K562 (cell line): Measurements from ENCODE around the gene LRIF1. TPM values are rescaled to one million over a fixed set of nuclear protein-coding genes. Genes with fewer than 3 reads are reported as not detected.
A peak's percentile ranks its signal among the peaks of the same experiment; 100 is the strongest.

Experiments
- BACH1 ChIP-seq: fragments of 200-800 bp; sonication (Bioruptor generic); IDR thresholded peaks from 2 replicates; pipeline ENCODE4 v1.6.1; 2016; ENCODE audit warnings: missing genetic modification characterization, missing compliant biosample characterization
- BHLHE40 ChIP-seq: IDR thresholded peaks from 2 replicates; pipeline ENCODE4 v1.6.1; 2011; ENCODE audit warnings: low read length, improper control_type of control experiment
- BRD4 ChIP-seq: fragments of 200-600 bp; sonication (generic); IDR thresholded peaks from 2 replicates; pipeline ENCODE4 v1.6.1; 2017; ENCODE audit warnings: inconsistent platforms
- CREB1 ChIP-seq, 2 experiments: sonication (generic) in 1 of 2; formaldehyde crosslinking in 1 of 2; IDR thresholded peaks; 2 replicates each; pipeline versions ENCODE4 v1.6.1 to v1.8.0; 2012 to 2022; ENCODE audit warnings: inconsistent platforms in 1 of 2, mild to moderate bottlenecking in 1 of 2, missing genetic modification reagents in 1 of 2, moderate library complexity in 1 of 2
- HOMEZ ChIP-seq: fragments of 250-450 bp; sonication (Bioruptor Pico); IDR thresholded peaks from 2 replicates; pipeline ENCODE4 v1.4.0; 2020; ENCODE audit warnings: mild to moderate bottlenecking, moderate library complexity
- KAT7 ChIP-seq: sonication (generic); formaldehyde crosslinking; IDR thresholded peaks from 2 replicates; pipeline ENCODE4 v1.8.0; 2022; ENCODE audit warnings: missing genetic modification reagents, mild to moderate bottlenecking, borderline replicate concordance
- MEF2D ChIP-seq: conservative IDR thresholded peaks from 2 replicates; pipeline ENCODE4 v1.6.1; 2016; ENCODE audit warnings: low read depth, missing genetic modification characterization, missing compliant biosample characterization
- MLX ChIP-seq, 2 experiments: fragments of 450-650 bp in 1 of 2; sonication (generic) in 1 of 2; formaldehyde crosslinking; conservative IDR thresholded peaks; 2 replicates each; pipeline versions ENCODE4 v1.4.0 to v1.8.1; 2020 to 2022; ENCODE audit warnings: mild to moderate bottlenecking in 1 of 2, missing genetic modification reagents in 1 of 2
- NRF1 ChIP-seq, 2 experiments: fragments of 450-650 bp; IDR thresholded peaks in 1 of 2; conservative IDR thresholded peaks in 1 of 2; 2 replicates each; pipeline ENCODE4 v1.6.1; 2014; ENCODE audit warnings: mild to moderate bottlenecking in 2 of 2
- SMARCC2 ChIP-seq: fragments of 450-650 bp; IDR thresholded peaks from 2 replicates; pipeline ENCODE4 v1.6.1; 2017; ENCODE audit warnings: antibody characterized with exemption, moderate library complexity, mild to moderate bottlenecking, low read depth
- SNRNP70 ChIP-seq: fragments of 200-400 bp; formaldehyde crosslinking; optimal IDR thresholded peaks from 2 replicates; pipeline ENCODE3; 2017; ENCODE audit warnings: low read depth, low read length
- TGIF2 ChIP-seq: sonication (generic); formaldehyde crosslinking; IDR thresholded peaks from 2 replicates; pipeline ENCODE4 v1.8.1; 2022; ENCODE audit warnings: mild to moderate bottlenecking, missing genetic modification reagents, moderate library complexity
- YY1 ChIP-seq, 3 experiments: IDR thresholded peaks; 2 replicates each; pipeline ENCODE4 v1.6.1; 2011; ENCODE audit warnings: low read length in 2 of 3, mild to moderate bottlenecking in 2 of 3, moderate library complexity in 2 of 3, borderline replicate concordance in 1 of 3, control low read depth in 1 of 3, low read depth in 1 of 3; ENCODE audit not compliant: insufficient read depth in 3 of 3, insufficient replicate concordance in 2 of 3, control insufficient read depth in 1 of 3, insufficient read length in 1 of 3; ENCODE audit errors: extremely low read depth in 1 of 3
- ZBTB12 ChIP-seq: fragments of 250-450 bp; sonication (Bioruptor Pico); IDR thresholded peaks from 2 replicates; pipeline ENCODE4 v1.4.0; 2020
- ZBTB2 ChIP-seq: fragments of 450-650 bp; IDR thresholded peaks from 2 replicates; pipeline ENCODE4 v1.6.1; 2016; ENCODE audit warnings: antibody characterized with exemption
- ZBTB34 ChIP-seq: fragments of 250-450 bp; sonication (Bioruptor Pico); IDR thresholded peaks from 2 replicates; pipeline ENCODE4 v1.8.0; 2021; ENCODE audit warnings: mild to moderate bottlenecking, moderate library complexity
- ZNF282 ChIP-seq: sonication (generic); formaldehyde crosslinking; IDR thresholded peaks from 2 replicates; pipeline ENCODE4 v1.8.1; 2023; ENCODE audit warnings: missing genetic modification reagents
- ZNF511 ChIP-seq: sonication (generic); formaldehyde crosslinking; IDR thresholded peaks from 2 replicates; pipeline ENCODE4 v1.8.0; 2022; ENCODE audit warnings: mild to moderate bottlenecking, missing genetic modification reagents
- polyA plus RNA-seq, 8 experiments: library from polyadenylated mRNA; depleted of rRNA in 4 of 8; stranded (reverse) in 5 of 8; unstranded in 3 of 8; fragments of >200 nt; fragmentation: Nextera tagmentation in 2 of 8; fragmentation: Illumina TruSeq in 1 of 8; extraction: Ambion mirVana in 2 of 8; extraction: Trizol in 1 of 8; gene quantifications; 2 replicates each; pipeline versions ENCODE4 v1.2.1 to v1.2.3, GENCODE V29; 2011 to 2014; ENCODE audit warnings: inconsistent platforms in 1 of 8, missing spikeins in 1 of 8
- total RNA-seq, 7 experiments: library from RNA; depleted of rRNA in 6 of 7; stranded (reverse); fragments of >200 nt in 6 of 7; fragmentation: Illumina TruSeq in 2 of 7; extraction: Trizol in 2 of 7; gene quantifications; 2 replicates each; pipeline versions ENCODE4 v1.2.1 to v1.2.3, GENCODE V29; 2011 to 2021; ENCODE audit warnings: low replicate concordance in 1 of 7

Gene LRIF1
- total and polyA plus RNA-seq, 9 of the 15 experiments (the other 6 are each of a cell fraction or from before 2014, with no cell fraction given): 35.6 to 88.8 (median 74.1) TPM

GRCh38 chr1:110962892-110963690 is 631 bp downstream of the LRIF1 start (continued):
- TF ChIP-seq SNRNP70: peak; percentile 56
- 0 out of 2 replicates have a peak, but pooled peaks have one; percentile 83 for TF ChIP-seq TGIF2 (CRISPR knock-in tag)
- TF ChIP-seq BACH1 (tag): 0 out of 2 replicates have a peak, but pooled peaks have one; percentile 68
- 0 out of 2 replicates have a peak, but pooled peaks have one; percentile 39 for TF ChIP-seq MEF2D (tag)
- peak; percentile 93 for TF ChIP-seq BRD4
- no peak for TF ChIP-seq NRF1 (conservative IDR thresholded peaks at IDR 0.05 in 1 of 2, IDR thresholded peaks at IDR 0.05 in 1 of 2)
- TF ChIP-seq YY1 (IDR thresholded peaks at IDR 0.05; ENCODE audit: borderline replicate concordance in 1 of 3, control insufficient read depth in 1 of 3, extremely low read depth in 1 of 3, insufficient read depth in 3 of 3, insufficient read length in 1 of 3, insufficient replicate concordance in 2 of 3, low read depth in 1 of 3, low read length in 2 of 3): peak; percentile 91 to 97 (median 91)
- TF ChIP-seq SMARCC2: 0 out of 2 replicates have a peak, but pooled peaks have one; percentile 23
- 0 out of 2 replicates have a peak, but pooled peaks have one; percentile 36 for TF ChIP-seq BHLHE40
- no peak for TF ChIP-seq HOMEZ (CRISPR knock-in tag)
- peak; percentile 66; the same call in 1 of the 2 replicates for TF ChIP-seq ZBTB2
- peak; percentile 21; the same call in 1 of the 2 replicates for TF ChIP-seq CREB1 (IDR thresholded peaks at IDR 0.05)
- no peak for TF ChIP-seq CREB1 (CRISPR knock-in tag; IDR thresholded peaks at IDR 0.05)
- TF ChIP-seq ZBTB34 (CRISPR knock-in tag): no peak
- no peak for TF ChIP-seq ZBTB12
- no peak for TF ChIP-seq ZNF282
- 0 out of 4 replicates have a peak, but pooled peaks of 1 of the 2 experiments have one; percentile 31 for TF ChIP-seq MLX (CRISPR knock-in tag; conservative IDR thresholded peaks at IDR 0.05)
- TF ChIP-seq ZNF511 (CRISPR knock-in tag): no peak
- TF ChIP-seq KAT7 (CRISPR knock-in tag): peak; percentile 96
